GM18511 (cell line): ENCODE measurements around the gene PSAP.
"Not testable (repeated sequence)": the region's sequence is repeated elsewhere in the genome, so short reads cannot be mapped to it uniquely, and the experiment has no call there.

Experiments used
- ATAC-seq: cut with Tn5 transposase; IDR thresholded peaks from one replicate; pipeline ENCODE4 v1.9.1; 2021; ENCODE audit warnings: mild to moderate bottlenecking, moderate library complexity; ENCODE audit not compliant: unreplicated experiment

The PSAP gene

DNA sequence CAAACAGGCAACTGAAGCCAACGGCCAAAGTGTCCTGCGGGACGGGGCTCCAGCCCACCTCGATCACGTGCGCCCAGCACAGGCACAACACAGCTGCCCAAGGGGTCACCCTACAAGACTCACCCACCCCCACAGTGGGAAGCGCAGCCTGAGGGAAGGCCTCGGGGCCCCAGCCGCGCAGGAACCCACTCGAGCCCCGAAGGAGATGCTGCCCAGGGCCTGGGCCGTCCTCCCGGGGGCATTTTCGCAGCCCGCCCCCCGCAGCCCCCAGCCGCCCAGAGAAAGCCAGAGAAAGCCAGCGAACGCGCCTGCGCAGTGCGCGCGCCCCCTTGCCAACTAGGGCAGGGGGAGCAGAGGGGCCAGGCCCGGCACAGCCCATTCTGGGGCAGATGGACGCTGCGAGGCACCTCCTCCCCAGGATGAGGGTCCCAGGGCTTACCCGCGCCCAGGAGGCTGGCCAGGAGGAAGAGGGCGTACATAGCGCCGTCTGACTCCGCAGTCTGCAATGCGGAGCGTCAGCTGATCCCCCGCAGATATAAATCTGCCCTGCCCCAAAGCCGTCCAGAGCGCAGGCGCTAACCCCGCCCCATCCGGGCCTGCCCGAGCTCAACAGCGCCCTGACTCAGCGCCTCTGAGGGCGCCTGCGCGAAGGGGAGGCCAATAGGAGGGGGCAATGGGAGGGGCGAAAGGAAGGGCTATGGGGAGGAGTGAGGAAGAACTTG is at the start of gene PSAP:
PSAP (minus strand) TSS at position 509 of the 722 bp plus-strand sequence; CDS start at position 479, 30 bp downstream.
- peak; percentile 93 for ATAC-seq

DNA sequence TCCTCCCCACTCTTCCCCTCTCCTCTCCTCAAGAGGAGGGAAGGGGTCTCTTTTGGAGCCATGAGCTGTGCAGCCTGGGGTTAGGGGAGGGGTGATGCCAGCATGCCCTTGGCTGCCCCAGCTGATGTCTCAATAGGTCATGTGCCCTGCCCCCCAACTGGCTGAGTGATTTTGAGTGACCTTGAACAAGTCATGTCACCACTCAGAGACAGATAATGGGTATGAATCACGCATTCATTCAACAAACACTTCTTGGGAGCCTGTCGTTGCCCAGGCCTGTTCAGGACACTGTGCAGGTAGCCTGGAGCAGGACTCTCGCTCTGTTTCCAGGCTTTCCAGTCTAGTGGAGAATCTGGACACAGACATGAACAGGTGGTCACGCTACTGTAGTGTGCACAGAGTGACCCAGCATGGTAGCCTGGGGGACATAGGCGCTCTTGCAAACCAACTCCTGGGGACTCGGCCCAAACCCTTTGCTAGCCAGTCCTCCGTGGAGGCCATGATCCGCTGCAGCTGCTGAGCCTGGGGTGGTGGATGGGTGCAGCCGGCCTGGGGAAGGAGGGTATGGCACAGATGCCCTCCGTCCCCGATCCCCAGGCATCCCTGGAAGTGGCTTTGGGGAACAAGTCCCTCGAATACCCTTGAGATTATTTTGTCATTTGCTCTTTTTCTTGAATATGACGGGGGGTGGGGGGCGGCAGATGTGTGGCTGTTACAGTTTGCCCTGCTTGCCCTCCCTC is 49.6 kb upstream of the PSAP start:
- ATAC-seq = no peak

DNA sequence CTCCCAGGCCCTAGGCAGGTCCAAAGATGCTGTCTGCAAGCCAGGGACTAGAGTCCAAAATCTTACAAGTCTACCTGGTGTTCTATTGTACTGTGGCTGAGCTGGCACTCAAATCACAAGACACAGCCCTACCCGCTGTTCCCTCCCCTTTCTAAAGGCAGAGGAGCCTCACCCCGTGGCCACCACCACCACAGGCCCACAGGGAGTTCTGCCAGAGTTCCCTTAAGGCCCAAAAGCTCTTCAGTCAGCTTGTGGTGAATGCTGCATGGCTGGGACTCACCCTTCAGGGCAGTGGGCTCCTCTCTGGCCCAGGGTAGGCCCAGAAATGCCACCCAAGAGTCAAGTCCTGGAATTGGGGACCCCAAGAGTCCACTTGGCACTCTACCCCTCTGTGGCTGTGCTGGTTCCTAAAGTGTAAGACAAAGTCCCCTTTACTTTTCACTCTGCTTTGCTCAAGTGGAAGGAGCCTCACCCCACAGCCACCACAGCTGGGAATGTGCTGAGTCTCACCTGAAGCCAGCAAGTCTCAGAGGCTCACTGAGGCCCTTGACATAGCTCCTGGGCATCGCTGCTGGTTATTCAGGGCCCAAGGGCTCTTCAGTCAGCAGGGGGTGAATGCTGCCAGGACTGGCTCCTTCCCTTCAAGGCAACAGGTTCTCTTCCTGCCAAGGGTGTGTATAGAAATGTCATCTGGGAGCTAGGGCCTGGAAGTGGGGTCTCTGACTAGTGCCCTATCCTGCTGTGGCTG is 48.8 kb upstream of the PSAP start:
- no peak for ATAC-seq

DNA sequence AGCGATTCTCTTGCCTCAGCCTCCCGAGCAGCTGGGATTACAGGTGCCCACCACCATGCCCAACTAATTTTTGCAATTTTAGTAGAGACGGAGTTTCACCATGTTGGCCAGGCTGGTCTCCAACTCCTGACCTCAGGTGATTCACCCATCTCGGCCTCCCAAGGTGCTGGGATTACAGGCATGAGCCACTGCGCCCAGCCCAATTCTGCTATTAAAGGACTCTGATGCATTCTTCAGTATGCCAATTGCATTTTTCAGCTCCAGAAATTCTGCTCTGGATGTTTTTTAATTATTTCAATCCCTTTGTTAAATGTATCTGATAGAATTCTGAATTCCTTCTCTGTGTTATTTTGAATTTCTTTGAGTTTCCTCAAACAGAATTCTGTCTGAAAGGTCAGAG is 47.3 kb upstream of the PSAP start:
- ATAC-seq = not testable (repeated sequence)

DNA sequence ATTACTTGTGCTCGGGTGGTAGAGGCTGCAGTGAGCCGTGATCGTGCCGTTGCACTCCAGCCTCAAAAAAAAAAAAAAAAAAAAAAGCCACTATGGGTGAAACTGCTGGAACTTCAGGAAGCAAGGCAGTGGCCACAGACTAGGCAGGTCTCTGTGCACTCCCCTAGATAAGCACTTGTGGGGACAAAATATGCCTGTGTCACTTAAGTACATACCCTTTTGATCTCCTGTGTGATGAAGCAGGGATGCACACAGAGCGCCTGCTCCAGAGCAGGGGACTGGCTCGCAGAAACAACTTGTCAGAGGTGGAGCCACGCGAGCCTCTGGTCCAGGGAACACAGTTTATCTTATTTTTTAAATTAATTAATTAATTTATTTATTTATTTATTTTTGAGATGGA is 42.9 kb upstream of the PSAP start:
- no peak for ATAC-seq

DNA sequence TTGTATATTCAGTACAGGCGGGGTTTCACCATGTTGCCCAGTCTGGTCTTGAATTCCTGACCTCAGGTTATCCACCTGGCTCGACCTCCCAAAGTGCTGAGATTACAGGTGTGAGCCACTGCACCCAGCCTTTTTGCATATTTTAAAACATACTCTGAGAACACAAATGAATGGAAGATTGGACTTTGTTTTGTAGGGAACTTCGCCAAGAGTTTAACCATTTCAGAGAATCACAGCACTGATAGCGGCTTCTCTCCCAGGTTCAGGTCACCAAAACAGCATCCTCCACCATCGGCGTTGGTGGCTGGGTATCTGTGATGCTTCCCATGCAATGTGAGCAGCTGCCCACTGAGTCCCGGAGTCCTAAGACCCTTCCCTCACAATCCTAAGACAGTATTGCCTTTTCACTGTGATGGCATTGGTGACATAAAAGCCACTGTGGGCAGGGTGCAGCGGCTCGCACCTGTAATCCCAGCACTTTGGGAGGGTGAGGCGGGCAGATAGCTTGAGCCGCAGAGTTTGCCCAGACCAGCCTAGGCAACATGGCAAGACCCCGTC is 42.3 kb upstream of the PSAP start:
- no peak for ATAC-seq

DNA sequence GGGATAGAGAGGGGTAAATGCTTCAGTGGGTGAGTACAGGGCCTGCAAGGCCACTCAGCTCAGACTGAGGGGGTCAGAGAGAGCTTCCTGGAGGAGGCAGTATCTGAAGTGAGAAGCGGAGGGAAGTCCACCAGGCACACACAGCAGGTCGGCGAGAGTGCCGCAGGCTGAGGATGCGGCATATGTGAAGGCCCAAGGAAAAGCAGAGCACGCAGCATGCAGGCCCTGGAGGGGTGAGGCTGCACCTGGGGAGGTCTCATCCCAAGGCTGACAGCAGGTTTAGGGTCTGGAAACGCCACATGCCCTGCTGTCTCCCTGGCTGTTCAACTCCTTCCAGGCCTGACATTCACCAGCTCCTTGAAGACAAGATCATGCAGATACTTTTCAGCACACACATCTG is 40.4 kb upstream of the PSAP start:
- no peak for ATAC-seq

DNA sequence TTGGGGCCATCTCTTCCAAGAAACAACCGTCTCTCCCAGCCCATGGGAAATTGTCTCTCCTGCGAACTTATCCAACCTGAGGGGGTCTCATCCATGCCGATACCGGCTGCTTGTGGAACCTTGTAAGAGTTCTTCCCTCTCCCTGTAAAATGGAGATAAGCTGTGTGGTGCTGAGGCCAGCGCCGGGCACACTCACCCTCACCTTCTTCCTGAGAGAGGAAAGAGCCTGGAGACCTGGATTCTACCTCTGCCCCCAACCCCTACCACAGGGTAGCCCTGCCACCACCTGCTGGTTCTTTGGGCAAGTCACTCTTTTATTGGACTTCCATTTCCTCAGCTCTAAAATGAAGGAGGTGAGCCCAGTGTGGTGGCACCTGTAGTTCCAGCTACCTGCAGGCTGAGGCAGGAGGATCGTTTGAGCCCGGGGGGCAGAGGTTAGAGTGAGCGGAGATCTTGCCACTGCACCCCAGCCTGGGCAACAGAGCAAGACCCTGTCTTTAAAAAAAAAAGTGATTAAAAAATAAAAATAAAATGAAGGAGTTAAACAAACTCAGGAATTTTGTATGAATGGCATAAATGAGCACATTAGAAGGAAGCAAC is 38.4 kb upstream of the PSAP start:
- no peak for ATAC-seq

DNA sequence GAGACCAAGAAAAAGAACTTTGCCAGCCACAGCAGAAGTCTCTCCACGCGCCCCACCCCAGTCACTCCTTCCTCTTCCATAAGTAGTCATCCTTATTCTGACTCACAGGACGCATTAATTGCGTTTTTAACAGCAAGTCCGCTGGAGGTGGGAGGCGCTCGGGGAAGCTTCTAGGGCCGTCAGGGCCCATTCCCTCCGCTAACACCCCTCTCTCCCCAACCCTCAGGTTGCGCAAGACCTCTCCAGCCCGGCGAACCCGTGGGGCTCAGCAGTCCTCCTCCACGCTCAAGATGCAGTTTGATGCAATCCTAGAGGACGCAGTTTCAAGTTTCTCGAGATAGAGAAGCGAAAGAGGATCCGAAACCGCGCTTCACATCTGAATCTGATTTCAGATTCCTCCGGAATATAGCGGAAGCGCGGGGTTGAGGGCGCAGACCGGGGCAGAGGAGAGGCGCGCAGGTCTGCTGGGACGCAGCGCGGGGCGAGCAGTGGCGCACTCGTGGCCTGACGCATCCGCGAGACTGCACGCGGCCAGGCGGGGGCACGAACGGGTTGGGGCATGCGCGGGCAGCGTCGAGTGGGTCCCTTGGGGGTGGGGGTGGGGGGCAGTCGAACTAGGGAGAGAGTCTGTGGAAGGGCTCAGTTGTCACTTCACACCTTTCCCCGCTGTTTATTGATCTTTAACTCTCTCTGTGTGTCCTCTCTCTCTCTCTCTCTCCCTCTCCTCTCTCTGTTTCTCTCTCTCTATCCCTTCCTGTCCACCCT is 37.8 kb upstream of the PSAP start:
- peak; percentile 96 for ATAC-seq

DNA sequence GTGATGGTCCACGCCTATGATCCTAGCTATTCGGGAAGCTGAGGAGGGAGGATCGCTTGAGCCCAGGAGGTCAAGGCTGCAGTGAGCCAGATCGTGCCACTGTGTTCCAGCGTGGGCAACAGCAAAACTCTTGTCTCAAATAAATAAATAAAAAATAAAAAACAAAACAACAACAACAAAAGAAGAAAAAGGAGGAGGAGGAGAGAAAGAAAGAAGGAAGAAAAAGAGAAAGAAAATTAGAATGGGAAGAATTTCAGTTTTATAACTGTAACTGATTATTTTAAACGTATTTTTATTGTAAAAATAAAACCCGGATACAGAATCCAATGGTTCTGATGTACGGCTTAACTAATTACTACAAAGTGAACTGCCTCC is 37.2 kb upstream of the PSAP start:
- no peak for ATAC-seq

DNA sequence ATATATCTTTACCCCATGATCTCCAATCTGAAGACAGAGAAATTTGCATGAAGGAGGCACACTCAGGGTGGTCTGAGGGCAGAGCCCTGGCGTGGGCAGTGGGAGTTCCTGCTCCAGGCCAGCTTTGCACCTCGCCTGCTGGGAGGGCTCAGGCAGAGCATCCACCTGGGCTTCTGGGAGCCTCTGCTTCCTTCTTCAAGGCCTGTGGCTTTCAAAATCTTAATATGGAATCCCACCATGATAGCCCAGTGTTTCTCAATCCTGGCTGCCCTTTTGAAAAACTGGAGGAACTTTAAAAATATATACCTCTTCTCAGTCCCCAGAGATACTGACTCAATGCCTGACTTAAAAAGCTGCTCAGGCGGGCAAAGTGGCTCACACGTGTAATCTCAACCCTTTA is 36.7 kb upstream of the PSAP start:
- ATAC-seq = no peak

DNA sequence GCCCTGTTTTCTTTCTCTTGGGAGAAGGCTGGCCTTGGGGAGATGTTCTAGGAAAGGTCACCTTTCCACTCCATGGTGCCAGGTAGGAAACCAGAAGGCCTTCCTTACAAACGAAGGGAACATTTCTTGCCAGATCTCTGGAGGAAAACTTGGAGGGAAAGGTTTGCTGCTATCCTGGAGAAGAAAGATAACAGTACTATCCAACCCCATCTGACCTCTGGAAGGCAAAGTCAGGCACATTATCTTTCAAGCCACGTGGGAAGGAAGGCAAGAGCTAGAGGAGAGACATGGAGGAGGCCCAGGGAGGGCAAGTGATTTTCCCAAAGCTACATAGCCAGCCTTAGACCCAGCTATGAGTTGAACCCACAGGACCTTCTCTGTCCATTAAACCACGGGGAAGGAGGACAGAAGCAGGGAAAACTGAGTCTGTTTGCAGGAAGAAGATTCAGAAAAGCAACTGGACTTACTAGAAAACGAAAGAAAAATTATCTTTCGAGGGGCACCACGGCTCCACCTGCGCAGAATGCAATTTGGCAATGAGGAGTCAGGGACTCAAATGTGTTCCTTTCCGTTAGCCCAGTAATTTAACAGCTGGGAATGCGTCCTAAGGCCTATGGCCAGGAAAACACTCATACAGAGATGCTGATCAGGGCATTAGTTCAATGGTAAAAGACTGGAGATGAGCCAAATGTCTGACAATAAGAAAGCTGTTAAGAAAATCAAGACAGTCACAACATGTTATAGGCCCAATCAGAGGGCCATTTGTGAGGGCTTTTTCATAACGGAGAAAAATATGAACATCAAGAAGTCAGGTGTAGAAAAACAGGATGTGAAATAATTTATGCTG is 32.0 kb upstream of the PSAP start:
- ATAC-seq = no peak

DNA sequence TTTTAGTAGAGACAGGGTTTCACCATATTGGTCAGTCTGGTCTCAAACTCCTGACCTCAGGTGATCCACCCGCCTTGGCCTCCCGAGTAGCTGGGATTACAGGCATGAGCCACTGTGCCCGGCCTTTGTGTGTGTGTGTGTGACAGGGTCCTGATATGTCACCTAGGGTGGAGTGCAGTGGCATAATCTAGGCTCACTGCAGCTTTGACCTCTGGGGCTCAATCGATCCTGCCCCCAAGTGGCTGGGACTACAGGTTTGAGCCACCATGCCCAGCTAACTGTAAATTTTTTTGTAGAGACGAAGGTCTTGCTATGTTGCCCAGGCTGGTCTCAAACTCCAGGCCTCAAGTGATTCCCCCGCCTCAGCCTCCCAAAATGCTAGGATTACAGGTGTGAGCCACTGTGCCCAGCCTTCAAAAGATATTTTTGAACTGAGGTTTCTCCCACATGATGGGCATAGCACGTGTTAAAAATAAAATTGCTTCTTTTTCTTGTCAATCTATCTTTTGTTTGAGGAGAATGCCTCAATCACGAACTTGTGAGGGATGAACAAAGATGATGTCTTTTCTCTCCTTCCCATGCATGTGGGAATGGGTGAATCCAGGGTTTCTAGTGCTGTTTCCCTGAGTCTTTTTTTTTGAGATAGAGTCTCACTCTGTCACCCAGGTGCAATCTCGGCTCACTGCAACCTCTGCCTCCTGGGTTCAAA is 30.8 kb upstream of the PSAP start:
- no peak for ATAC-seq

DNA sequence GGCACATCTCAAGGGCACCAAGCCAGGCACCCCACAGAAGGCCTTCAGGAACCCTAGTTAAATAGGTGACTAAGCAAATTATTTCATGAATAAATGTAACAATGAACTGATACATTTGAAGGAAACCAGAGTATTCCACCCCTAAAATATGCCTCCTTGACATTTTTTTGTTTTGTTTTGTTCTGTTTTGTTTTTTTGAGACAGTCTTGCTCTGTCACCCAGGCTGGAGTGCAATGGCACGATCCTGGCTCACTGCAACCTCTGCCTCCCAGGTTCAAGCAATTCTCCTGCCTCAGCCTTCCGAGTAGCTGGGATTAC is 30.2 kb upstream of the PSAP start:
- ATAC-seq = not testable (repeated sequence)

DNA sequence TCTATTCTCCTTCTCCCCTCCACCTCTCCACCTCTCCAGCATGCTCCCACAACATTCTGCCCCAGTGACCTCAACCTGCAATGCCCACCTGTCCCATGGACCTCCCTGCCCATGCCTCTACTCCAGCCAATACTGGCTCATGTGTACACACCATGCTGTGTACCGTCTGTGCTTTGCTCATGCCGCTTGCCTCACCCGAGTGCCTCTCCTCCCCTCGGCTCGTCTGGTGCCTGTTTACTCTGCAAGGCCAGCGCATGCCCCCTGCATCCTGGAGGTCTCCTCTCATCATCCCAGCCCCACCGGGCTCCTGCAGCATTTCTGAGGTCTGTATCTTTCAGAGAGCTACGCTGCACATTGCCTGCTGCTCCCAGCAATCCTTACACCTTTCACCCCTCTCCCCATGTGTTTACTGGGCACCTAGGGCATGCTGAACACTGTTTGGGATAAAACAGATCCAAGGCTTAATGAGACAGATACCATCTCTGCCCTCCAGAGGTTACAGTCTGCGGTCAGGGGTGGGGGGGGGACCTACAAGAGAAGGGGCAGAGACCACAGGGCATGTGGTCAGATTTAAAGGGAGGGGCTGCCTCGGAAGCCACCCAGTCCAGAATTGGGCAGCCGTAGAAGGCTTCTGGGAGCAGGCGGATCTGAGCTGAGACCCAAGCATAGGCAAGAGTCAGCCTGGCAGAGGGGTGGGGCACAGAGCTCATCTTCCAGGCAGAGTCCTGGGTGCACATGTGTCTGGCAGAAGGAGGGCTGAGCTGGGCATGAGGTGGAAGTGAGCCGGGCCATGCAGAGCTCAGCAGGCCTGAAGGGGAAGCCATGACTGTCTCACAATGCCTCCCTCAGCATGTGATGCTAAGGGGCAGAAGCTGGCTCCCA is 29.6 kb upstream of the PSAP start:
- ATAC-seq = no peak

DNA sequence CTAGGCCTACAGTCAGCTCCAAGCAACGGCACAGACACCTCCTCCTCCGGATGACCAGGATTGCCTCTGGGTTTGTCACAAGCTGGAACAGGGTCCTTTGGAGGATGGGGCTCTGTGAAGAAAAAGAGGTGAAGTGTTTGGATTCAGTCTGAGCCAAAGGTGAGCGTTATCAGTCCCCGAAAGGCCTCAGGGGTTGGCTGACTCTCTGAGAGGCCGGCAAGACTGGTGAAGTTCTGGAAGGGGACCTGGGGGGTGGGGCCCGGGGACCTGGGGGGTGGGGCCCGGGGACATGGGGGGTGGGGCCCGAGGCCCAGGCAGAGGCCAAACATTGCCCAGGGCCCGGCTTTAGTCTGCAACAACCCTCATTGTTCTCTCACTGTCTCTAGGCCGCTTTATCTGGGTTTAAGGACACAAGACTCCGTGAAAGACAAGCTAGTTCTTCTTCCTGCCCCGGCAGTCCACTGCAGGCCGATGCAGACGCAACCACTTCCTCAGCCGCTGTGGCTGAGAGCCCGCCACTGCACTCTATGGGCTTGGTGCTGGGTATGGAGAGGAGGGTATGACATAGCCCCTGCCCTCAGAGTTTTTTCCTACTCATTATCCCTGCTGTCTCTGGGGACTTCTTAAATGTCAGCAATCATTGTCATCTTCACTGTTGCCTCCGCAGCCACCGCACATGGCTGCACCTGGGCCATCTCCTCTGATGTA is 27.4 kb upstream of the PSAP start:
- ATAC-seq = no peak

DNA sequence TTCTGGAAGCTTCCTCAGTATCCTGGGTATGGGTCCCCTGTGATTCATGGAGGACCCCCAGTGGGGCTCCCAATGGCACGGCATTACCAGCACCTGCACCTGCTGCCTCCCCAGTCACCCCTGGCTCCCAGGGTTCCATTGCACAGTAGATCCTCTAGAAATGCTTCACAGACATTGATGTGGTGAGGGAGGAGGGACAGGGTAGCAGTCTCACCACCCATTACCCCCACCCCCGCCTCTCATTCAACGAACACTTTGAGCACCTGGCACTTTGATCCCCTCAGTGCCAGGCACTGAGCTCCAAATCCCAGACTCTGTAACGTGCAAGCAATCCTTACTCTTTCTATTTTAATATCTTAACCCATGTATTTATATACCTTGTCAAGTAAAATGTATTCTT is 26.8 kb upstream of the PSAP start:
- no peak for ATAC-seq
